ENCODE data around the gene KSR2.
"Not testable (repeated sequence)": the region's sequence is repeated elsewhere in the genome, so short reads cannot be mapped to it uniquely, and the experiment has no call there.

The KSR2 gene

GRCh38 chr12:117761528-117762100 lies 207.2 kb downstream of the KSR2 start:
- DNase-seq (ENCODE audit: low spot score) = no peak

- DNase-seq (ENCODE audit: low spot score) = no peak
Measured at GRCh38 chr12:117760990-117761389, 207.8 kb downstream of the KSR2 start.

- DNase-seq (ENCODE audit: low spot score) = no peak
Measured at GRCh38 chr12:117750657-117751056, 218.1 kb downstream of the KSR2 start.

GRCh38 chr12:117749431-117749830 lies 219.4 kb downstream of the KSR2 start:
- DNase-seq (ENCODE audit: low spot score) = no peak

GRCh38 chr12:117746358-117746757 lies 222.4 kb downstream of the KSR2 start:
- DNase-seq (ENCODE audit: low spot score) = not testable (repeated sequence)

- DNase-seq (ENCODE audit: low spot score) = no peak
Measured at GRCh38 chr12:117744418-117744817, 224.4 kb downstream of the KSR2 start.

GRCh38 chr12:117743761-117744160 lies 225.0 kb downstream of the KSR2 start:
- no peak for DNase-seq (ENCODE audit: low spot score)

- DNase-seq (ENCODE audit: low spot score) = no peak
Measured at GRCh38 chr12:117742721-117743120, 226.1 kb downstream of the KSR2 start.

GRCh38 chr12:117738233-117738632 lies 230.6 kb downstream of the KSR2 start:
- DNase-seq (ENCODE audit: low spot score) = no peak

GRCh38 chr12:117733549-117733805 lies 235.3 kb downstream of the KSR2 start:
- DNase-seq (ENCODE audit: low spot score) = no peak

GRCh38 chr12:117732761-117733548 lies 235.8 kb downstream of the KSR2 start:
- DNase-seq (ENCODE audit: low spot score) = no peak

GRCh38 chr12:117731131-117731530 lies 237.7 kb downstream of the KSR2 start:
- DNase-seq (ENCODE audit: low spot score) = not testable (repeated sequence)

- DNase-seq (ENCODE audit: low spot score) = no peak
Measured at GRCh38 chr12:117727301-117727700, 241.5 kb downstream of the KSR2 start.

GRCh38 chr12:117724543-117724942 lies 244.2 kb downstream of the KSR2 start:
- no peak for DNase-seq (ENCODE audit: low spot score)

GRCh38 chr12:117718559-117718958 lies 250.2 kb downstream of the KSR2 start:
- no peak for DNase-seq (ENCODE audit: low spot score)

GRCh38 chr12:117718141-117718540 lies 250.6 kb downstream of the KSR2 start:
- no peak for DNase-seq (ENCODE audit: low spot score)

GRCh38 chr12:117714203-117714602 lies 254.6 kb downstream of the KSR2 start:
- DNase-seq (ENCODE audit: low spot score) = no peak

GRCh38 chr12:117710121-117710520 lies 258.7 kb downstream of the KSR2 start:
- DNase-seq (ENCODE audit: low spot score) = no peak

GRCh38 chr12:117707861-117708260 lies 260.9 kb downstream of the KSR2 start:
- no peak for DNase-seq (ENCODE audit: low spot score)

GRCh38 chr12:117703584-117703983 lies 265.2 kb downstream of the KSR2 start:
- no peak for DNase-seq (ENCODE audit: low spot score)

GRCh38 chr12:117702741-117703140 lies 266.0 kb downstream of the KSR2 start:
- DNase-seq (ENCODE audit: low spot score) = no peak

- DNase-seq (ENCODE audit: low spot score) = no peak
Measured at GRCh38 chr12:117699575-117699974, 269.2 kb downstream of the KSR2 start.

- no peak for DNase-seq (ENCODE audit: low spot score)
Measured at GRCh38 chr12:117699118-117699517, 269.7 kb downstream of the KSR2 start.

GRCh38 chr12:117695956-117696355 lies 272.8 kb downstream of the KSR2 start:
- DNase-seq (ENCODE audit: low spot score) = no peak

All from hematopoietic multipotent progenitor cell treated with erythropoietin and hydrocortisone succinate and interleukin-3 and kit ligand, for 17 days (in vitro differentiated cells).